Ramos (cell line): Measurements from ENCODE around the gene VSIG2.

Experiments used
- in situ Hi-C: fragments of 300-500 bp; cut with MboI; formaldehyde crosslinking; loops from one replicate; pipeline ENCODE4 v1.14.3; 2022; ENCODE audit warnings: low sequenced_read_pairs; ENCODE audit not compliant: unreplicated experiment

The VSIG2 gene

DNA sequence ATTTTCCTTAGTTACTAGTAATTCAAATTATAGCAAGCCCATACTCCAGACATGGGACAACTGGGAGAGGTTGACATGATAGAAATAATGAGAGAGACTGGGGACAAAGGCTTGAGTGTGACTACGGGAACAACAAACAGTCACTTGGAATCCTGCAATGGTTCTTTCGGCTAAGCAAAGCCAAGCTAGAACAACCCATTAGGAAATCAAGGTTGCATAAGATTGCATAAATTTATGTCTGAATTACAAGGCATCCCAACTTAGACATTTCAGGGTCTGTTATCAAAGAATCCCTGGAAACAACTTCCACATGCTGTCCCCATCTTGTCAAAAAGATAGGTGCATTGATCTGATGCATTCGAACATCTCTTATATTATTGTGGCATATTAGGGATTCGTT lies 22.5 kb downstream of the VSIG2 start:
- in situ Hi-C loops, result no loop called here

DNA sequence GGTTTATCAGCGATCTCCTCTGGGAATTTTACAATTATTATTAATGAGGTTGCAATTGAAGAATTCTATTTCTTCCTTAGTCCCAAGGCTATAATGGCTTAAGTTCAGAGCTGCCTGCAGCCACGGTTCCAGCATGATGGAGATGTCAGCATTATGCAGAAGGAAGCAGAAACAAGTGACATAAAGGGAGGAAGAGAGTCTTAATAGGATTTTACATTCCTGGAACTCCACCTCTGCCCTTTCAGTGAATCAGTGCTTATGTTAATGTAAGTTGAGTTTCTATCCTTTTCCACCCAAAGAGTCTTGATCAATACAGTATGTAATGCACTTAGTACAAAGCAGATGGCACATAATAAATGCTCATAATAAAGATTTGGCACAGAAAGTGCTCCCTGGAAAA lies 23.9 kb downstream of the VSIG2 start:
- in situ Hi-C loops, result no loop called here

DNA sequence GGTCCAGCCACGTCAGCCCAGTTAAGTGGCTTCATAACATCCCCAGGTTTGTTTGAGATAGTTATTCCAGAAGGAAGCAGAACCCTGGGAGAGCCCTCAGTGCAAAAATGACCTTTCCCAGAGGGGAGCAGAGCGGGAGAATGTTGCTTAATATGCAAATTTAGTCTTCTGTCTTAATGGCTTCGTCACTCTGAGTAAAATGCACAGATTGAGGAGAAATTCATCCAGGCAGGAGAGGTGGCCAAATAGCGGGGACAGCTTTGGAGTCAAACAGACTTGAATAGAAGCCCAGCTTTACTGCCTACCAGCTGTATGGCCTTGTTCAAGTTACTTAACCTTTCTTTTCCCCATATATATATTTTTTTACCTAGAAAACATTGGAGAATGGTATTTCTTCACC lies 24.6 kb downstream of the VSIG2 start:
- in situ Hi-C loops, result no loop called here

DNA sequence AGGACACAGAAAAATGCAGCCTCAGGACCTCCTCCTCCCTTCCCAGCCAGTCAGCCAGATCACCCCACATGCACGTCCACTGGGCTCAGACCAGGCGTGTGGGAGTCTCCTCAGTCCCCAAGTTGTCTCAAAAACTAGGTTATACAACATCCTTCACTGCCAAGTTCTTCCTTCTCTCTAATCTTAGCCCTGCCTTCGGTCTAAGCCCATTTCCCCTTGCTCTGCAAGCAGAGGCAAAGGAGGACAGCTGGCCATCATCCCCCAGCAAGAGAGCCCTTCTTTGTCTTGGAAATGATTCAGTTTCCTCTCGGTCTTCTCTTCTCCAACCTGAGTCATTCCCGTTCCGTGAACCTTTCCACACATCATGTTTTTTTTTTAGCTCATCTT lies 26.3 kb downstream of the VSIG2 start:
- in situ Hi-C loops, result no loop called here

DNA sequence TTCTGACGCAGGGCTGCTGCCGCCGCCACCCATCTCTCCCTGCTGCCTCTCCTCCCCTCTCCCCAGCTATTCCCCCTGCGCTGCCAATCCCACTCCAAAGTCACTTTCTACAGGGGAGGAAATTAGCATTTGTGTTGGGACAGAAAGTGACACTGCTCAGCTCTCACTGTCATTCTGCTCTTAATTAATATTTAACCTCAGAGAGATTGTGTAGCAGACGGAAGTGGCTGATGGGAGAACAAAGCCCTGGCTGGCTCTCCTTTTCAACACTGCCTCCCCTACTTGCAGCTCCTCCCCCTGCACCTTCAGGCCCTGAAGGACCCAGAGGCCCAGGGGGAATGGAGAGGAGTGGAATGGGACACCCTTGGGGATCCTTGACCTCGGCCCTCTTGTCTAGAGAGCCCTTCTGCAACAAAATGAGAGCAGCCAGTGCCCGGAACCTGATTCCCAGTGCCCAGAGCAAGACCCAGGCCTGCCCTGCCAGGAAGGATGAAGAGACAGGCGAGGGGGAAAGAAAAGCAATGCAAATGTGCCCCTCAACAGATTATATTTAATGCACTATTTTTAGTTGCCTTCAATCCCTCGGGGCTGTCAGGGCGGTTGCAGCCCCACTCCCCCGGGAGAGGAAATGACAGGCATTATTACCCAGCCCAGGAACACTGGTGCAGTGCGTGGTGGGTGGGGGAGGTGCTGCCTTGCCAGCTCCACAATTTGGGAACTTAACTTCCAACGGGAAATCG lies 26.9 kb downstream of the VSIG2 start:
- in situ Hi-C loops, result no loop called here

DNA sequence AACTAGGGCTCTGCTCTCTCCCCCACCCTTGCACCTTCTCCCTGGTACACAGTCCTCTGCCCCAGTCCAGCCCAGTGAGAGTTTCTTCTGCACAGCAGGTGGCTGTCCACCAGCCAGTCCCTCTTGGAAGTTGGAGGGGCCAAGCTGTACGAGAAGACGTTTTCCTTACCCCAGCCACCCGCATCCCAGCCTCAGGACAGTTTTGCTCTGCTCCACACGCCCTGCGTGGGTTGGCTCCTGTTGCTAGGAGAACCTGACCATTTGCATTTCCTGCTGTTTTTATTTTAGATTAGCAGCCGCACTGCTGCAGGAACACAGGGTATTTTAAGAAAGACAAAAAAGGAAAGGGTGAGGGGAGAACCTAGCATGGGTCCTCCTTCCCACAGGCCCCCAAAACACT lies 29.9 kb downstream of the VSIG2 start:
- in situ Hi-C loops, result no loop called here

DNA sequence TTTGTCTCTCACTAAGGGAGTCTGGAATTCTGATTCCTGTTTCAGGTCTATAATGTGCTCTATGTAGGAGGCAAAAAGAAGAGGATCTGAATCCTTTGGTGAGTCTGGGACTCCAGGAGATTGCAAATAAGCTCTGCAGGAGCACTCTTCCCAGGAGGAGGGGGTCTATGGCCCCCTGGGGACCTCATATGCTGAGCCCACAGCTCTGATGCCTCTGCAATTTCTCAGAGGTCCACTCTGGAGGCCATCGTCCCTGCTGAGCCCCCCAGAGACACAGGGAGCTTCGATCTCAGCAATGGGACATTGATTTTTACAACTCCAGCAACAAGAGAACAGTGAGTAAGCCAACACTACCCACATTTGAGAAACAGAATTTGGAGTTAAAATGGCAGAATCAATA lies 32.5 kb downstream of the VSIG2 start:
- in situ Hi-C loops, result no loop called here

DNA sequence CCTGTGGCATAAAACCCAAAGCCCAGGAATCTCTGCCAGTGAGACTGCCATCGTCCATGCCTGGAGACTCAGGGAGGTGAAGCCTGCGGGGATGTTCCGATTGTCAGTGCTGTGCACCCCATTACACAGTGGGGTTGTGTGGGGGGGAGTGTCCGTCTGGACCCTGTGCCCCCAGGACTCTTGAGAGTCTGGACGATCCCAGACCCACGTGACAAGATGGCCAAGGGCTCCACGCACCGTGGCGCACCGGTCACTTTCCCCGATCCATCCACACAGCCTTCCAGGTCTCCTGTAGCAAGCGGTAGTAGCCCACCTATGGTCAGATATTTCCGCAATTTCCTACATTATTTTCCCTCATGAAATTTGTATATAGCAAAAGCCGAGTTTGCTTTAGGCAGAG lies 33.3 kb downstream of the VSIG2 start:
- in situ Hi-C loops, result no loop called here

DNA sequence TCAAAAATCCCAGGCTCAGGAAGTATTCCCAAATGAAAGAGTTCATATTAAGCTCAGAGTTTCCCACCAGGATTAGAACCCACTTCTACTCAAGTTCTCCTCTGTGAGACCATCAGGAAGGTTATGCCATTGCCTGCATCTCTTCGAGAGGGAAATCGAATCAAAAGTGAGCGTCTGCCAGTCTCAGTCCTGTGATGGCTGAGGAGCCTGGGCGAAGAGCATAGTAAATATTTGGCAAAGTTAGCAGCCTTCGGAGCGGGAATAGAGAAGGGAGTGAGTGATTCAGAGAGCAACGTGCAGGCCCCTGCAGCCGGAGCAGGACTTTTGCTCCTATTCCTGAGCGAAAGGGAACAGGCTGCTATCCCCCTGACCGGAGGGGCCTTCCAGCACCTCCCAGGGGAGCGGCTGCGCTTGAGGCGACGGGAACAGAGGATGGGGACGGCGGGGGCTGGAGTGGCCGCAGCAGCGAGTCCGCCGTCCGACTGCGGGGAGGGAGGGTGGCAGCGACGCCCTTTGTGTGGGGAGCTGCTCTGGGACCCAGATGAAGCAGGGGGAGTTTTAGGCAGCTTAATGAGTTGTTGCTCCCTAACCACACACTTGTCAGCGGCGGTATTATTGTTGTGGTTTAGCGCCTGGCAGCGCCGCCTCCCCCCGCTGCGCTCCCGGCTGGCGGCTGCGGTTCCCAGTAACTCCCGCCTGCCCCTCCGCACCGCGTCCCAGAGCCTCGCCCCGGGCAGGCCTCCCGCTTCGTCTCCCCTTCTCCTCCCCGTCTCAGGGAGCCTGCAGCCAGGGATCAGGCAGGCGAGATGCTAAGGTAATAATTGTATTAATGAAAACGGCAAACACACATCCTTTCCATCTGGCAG lies 34.0 kb downstream of the VSIG2 start:
- in situ Hi-C loops, result no loop called here

DNA sequence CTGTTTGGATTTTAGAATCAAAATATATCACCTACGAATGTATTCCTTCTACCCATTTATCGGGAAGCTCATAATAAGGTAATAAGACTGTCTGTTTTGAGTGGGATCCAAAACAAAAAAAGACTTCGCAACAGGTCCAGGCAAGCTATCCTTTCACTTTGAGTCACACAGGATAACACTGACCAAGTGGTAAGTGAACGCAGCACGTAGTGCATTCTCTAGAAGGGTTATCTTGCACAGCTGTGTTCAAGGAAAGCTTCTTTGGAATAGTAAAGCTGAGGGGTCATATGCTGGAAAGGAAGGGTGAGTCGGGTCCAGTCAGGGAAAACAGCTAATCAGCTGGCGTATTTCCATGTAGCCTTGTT lies 34.7 kb downstream of the VSIG2 start:
- in situ Hi-C loops, result no loop called here

DNA sequence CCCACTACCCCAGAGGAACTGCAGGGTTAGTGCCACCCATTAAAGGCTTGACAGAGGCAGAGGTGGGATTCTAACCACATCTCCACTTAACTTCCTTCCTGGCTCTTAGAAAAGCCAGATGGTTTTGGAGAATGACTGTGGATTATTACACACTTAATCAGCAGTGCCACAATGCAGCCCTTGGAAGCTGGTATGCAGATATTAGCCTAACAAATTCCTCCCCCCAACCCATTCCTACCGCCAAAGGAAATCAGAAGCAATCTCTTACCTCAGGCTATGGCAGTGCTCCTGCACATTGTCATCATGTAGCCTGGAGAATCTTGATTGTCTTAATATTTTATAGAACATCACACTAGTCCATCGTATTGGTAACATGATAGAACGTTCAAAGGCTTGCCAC lies 35.5 kb downstream of the VSIG2 start:
- in situ Hi-C loops, result no loop called here

DNA sequence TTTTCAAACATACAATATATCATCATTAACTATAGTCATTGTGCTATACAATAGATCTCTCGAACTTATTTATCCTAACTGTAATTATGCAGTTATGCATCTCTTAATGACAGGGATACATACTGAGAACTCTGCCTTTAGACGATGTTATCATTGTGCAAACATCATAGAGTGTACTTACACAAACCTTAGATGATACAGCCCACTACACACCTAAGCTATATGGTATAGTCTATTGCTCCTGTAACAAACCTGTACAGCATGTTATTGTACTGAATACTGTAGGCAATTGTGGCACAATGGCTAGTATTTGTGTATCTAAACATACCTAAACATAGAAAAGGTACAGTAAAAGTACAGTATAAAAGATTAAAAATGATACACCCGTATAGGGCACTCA lies 39.7 kb downstream of the VSIG2 start:
- in situ Hi-C loops, result no loop called here

DNA sequence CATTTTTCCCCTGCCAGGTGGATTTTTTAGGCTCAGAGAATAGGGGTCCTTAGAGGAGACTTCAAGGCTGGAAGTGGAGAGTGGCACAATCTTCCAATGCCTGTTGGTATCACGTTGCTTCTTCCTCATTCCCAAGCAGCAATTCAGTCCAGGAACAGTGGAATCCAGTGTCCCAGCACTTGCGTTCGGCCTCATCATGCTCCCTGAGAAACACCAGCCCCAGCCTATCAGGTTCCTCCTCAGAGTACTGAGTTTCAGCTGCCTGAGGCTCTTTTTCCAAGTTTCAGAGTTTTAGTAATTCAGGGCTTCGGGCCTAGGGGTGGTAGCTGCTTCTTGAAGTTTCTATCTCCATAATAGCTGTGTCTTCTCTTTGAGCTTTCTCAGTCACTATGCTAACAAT lies 44.2 kb downstream of the VSIG2 start:
- in situ Hi-C loops, result no loop called here

DNA sequence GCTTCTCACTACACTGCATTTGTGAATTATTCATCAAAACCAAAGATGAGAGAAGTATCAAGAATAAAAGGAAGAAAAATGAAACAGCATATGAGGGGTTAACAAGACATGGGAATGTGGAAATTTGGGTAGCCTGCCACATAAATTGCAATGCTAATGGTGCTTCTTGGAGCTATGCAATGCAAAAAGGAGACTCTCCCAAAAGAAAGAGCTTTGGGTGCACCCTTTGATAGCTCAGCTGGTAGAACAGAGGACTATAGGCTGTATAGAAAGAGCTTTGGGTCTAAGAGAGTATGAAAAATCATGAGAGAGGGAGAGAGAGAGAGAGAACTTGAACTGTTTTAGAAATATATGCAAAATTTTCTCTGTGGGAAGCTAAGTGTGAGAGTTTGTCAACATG lies 52.0 kb downstream of the VSIG2 start:
- in situ Hi-C loops, result no loop called here

DNA sequence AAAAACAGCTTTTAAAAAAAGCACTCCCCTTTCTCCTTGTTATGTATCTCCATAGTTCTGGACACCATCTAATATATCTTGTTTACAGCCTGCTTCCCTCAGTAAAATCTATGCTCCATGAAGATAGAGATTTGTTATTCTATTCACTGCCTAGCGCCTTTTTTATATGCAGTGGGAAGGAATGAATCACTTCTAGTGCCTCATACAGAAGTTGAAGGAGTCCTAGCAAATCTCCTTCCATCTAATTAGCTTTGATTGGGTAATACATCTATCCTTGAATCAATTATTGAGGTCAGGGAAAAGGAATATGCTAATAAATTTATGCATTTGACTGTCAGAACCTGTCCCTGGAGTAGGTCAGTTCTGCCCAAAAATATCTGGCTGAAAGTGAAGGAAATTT lies 52.5 kb downstream of the VSIG2 start:
- in situ Hi-C loops, result no loop called here
